Measurements from ENCODE around the gene TGM1. TPM values are rescaled to one million over a fixed set of nuclear protein-coding genes. Genes with fewer than 3 reads are reported as not detected.

TGM1 gene
- total and polyA plus RNA-seq, 2 donors (not counting 1 experiment from before 2014, with no cell fraction given), result 2.7 to 11.9 TPM

DNA sequence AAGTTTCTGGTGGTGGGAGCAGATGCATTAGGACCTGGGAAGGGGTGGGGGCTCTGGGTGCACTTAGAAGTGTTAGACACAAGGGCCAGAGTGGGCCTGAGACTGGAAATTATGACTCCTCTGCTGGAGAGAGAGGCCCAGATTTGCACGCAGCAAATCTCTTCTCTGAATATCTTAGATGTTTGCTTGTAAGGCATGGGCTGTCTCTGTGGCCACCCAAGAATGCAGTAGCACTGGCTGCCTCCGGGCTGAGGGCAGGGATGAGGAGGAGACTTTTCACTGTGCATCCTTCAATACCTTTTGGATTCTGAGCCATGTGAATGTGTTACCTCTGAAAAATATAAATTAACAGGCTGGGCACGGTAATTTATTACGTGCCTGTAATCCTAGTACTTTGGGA is 22.4 kb upstream of the TGM1 start:
- no peak overlapping the region for H3K27ac Mint-ChIP-seq
- Histone ChIP-seq H3K9me3 (ENCODE audit: control extremely low read depth in 1 of 3, control insufficient read depth in 2 of 3, insufficient read depth in 1 of 3, low read length in 2 of 3) (no peaks in the 10 kb centered on the region), H3K9ac (ENCODE audit: low read length) (no peak overlapping the region), H3K4me1 (ENCODE audit: control insufficient read depth in 2 of 2, insufficient read depth in 2 of 2, low read length in 2 of 2) (peaks cover 12 to 34% of the 10 kb centered on the region in 2 donors), H4K20me1 (ENCODE audit: control insufficient read depth, insufficient read depth, low read length, poor library complexity, severe bottlenecking) (no peaks in the 10 kb centered on the region), H3K4me3 (ENCODE audit: control extremely low read depth in 1 of 5, extremely low read depth in 1 of 5, insufficient read depth in 1 of 5, low read depth in 2 of 5, low read length in 4 of 5) (no peak overlapping the region), H3K79me2 (ENCODE audit: control insufficient read depth, insufficient read depth, low read length) (peaks cover 29% of the 10 kb centered on the region), H2AFZ (ENCODE audit: insufficient read depth, low read depth, low read length, poor library complexity, severe bottlenecking) (no peak overlapping the region), H3K4me2 (replicated peaks; ENCODE audit: low read depth, low read length, poor library complexity, severe bottlenecking) (no peak overlapping the region), H3K36me3 (replicated peaks in 1 of 2; ENCODE audit: control extremely low read depth in 1 of 2, control insufficient read depth in 1 of 2, extremely low read depth in 1 of 2, insufficient read depth in 2 of 2, low read length in 1 of 2) (peaks cover 3 to 10% of the 10 kb centered on the region in 2 experiments), H3K27me3 (replicated peaks in 1 of 4; ENCODE audit: control extremely low read depth in 1 of 4, control insufficient read depth in 3 of 4, insufficient read depth in 4 of 4, low read length in 3 of 4) (no peaks in the 10 kb centered on the region), H3K27ac (ENCODE audit: low read length in 2 of 2) (no peak overlapping the region)
- H3K4me1 Mint-ChIP-seq, result peaks cover 29% of the 10 kb centered on the region
- H3K9me3 Mint-ChIP-seq (ENCODE audit: insufficient read depth), result no peaks in the 10 kb centered on the region
- 100% methylated on average over 2 of the region's 4 CpGs for WGBS (ENCODE audit: insufficient coverage)
- CTCF ChIA-PET, result interaction anchor here (0.5 kb wide), 1 partner anchor 80 kb away, joined by 3 read pairs; no protein-coding TSS in a partner anchor
- no peaks in the 10 kb centered on the region for H3K27me3 Mint-ChIP-seq
- POLR2A ChIA-PET, result interaction anchor here (0.6 kb wide), 1 partner anchor 66 kb away, joined by 8 read pairs; no protein-coding TSS in a partner anchor
- DNase-seq, result no peak
- TF ChIP-seq EZH2 (IDR thresholded peaks at IDR 0.05; ENCODE audit: borderline replicate concordance, insufficient read depth, low read depth, low read length, poor library complexity, severe bottlenecking), result no peak
- no peak overlapping the region for H3K4me3 Mint-ChIP-seq
- no peak for ATAC-seq (ENCODE audit: low read depth)
- intact Hi-C loops (cut with micrococcal nuclease), result no loop called here

DNA sequence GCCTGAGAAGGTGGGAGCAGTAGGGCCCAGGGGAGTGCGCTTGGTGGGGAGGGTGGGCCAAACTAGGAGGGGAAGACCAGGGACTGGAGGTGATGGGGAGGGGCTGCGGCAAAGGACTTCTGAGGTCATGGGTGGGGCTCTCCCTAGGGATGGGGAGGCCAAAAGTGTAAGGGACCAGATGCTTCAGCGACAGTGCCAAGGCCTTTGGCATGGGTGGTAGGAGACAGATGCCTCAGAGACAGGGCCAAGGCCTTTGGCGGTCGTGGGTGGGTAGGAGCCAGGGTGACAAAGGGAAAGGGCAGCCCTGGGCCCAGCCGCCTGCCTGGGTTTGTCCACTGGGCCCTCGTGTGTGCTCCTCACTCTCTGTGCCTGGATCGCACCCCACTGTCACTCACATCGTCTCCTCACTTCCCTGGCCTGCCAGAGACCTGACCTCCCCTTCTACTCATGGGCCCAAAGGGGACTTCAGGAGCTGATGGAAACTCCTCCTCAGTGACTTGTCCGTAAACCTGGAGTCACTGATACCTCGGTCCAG is 21.6 kb upstream of the TGM1 start:
- Histone ChIP-seq H3K9ac (ENCODE audit: low read length) (no peak overlapping the region), H3K27ac (ENCODE audit: low read length in 2 of 2) (no peak overlapping the region), H3K36me3 (replicated peaks in 1 of 2; ENCODE audit: control extremely low read depth in 1 of 2, control insufficient read depth in 1 of 2, extremely low read depth in 1 of 2, insufficient read depth in 2 of 2, low read length in 1 of 2) (peaks cover 0 to 3% of the 10 kb centered on the region in 2 experiments), H3K9me3 (ENCODE audit: control extremely low read depth in 1 of 3, control insufficient read depth in 2 of 3, insufficient read depth in 1 of 3, low read length in 2 of 3) (no peaks in the 10 kb centered on the region), H3K4me3 (ENCODE audit: control extremely low read depth in 1 of 5, extremely low read depth in 1 of 5, insufficient read depth in 1 of 5, low read depth in 2 of 5, low read length in 4 of 5) (no peak overlapping the region), H3K4me1 (ENCODE audit: control insufficient read depth in 2 of 2, insufficient read depth in 2 of 2, low read length in 2 of 2) (peaks cover 13 to 34% of the 10 kb centered on the region in 2 donors), H3K79me2 (ENCODE audit: control insufficient read depth, insufficient read depth, low read length) (peaks cover 29% of the 10 kb centered on the region), H3K4me2 (replicated peaks; ENCODE audit: low read depth, low read length, poor library complexity, severe bottlenecking) (no peak overlapping the region), H3K27me3 (replicated peaks in 1 of 4; ENCODE audit: control extremely low read depth in 1 of 4, control insufficient read depth in 3 of 4, insufficient read depth in 4 of 4, low read length in 3 of 4) (no peaks in the 10 kb centered on the region), H4K20me1 (ENCODE audit: control insufficient read depth, insufficient read depth, low read length, poor library complexity, severe bottlenecking) (no peaks in the 10 kb centered on the region), H2AFZ (ENCODE audit: insufficient read depth, low read depth, low read length, poor library complexity, severe bottlenecking) (no peak overlapping the region)
- H3K4me1 Mint-ChIP-seq, result peaks cover 29% of the 10 kb centered on the region
- DNase-seq, result no peak
- H3K4me3 Mint-ChIP-seq, result no peak overlapping the region
- TF ChIP-seq, protein P1, sequence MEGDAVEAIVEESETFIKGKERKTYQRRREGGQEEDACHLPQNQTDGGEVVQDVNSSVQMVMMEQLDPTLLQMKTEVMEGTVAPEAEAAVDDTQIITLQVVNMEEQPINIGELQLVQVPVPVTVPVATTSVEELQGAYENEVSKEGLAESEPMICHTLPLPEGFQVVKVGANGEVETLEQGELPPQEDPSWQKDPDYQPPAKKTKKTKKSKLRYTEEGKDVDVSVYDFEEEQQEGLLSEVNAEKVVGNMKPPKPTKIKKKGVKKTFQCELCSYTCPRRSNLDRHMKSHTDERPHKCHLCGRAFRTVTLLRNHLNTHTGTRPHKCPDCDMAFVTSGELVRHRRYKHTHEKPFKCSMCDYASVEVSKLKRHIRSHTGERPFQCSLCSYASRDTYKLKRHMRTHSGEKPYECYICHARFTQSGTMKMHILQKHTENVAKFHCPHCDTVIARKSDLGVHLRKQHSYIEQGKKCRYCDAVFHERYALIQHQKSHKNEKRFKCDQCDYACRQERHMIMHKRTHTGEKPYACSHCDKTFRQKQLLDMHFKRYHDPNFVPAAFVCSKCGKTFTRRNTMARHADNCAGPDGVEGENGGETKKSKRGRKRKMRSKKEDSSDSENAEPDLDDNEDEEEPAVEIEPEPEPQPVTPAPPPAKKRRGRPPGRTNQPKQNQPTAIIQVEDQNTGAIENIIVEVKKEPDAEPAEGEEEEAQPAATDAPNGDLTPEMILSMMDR (IDR thresholded peaks at IDR 0.05), result no peak
- TF ChIP-seq EZH2 (IDR thresholded peaks at IDR 0.05; ENCODE audit: borderline replicate concordance, insufficient read depth, low read depth, low read length, poor library complexity, severe bottlenecking), result no peak
- intact Hi-C loops (cut with micrococcal nuclease), result no loop called here
- CTCF ChIA-PET, result interaction anchor here (1.1 to 3.3 kb wide), 2 partner anchors 23 to 42 kb away, joined by 3 to 21 read pairs; partner anchors contain the start of genes CIDEB and TINF2
- H3K27me3 Mint-ChIP-seq, result no peaks in the 10 kb centered on the region
- H3K9me3 Mint-ChIP-seq (ENCODE audit: insufficient read depth), result no peaks in the 10 kb centered on the region
- WGBS (ENCODE audit: insufficient coverage), result 94% methylated on average over 9 of the region's 11 CpGs
- no peak overlapping the region for H3K27ac Mint-ChIP-seq
- POLR2A ChIA-PET, result interaction anchor here (0.6 kb wide), 1 partner anchor 65 kb away, joined by 8 read pairs; no protein-coding TSS in a partner anchor
- ATAC-seq (ENCODE audit: low read depth), result no peak

All from B cell (primary cell).